Activated CD4-positive, alpha-beta T cell treated with anti-CD3 and anti-CD28 coated beads, Interleukin-2, amount 50 U/mL, for 48 hours (primary cell): ENCODE data around the gene OBP2B.
"Not testable (repeated sequence)": the region's sequence is repeated elsewhere in the genome, so short reads cannot be mapped to it uniquely, and the experiment has no call there.

ENCODE experiments used
- DNase-seq, 2 experiments: peaks; one replicate each; pipeline ENCODE4 v3.0.0-alpha.2; 2020

Gene OBP2B

GRCh38 chr9:133208880-133209300, at the start of gene OBP2B:
Gene OBP2B, minus strand, starts transcription at chr9:133209250. Its CDS starts 51 bp downstream, at chr9:133209199.
- DNase-seq: not testable (repeated sequence)

GRCh38 chr9:133258061-133259015, 49.3 kb upstream of the OBP2B start:
- DNase-seq: no peak

GRCh38 chr9:133257465-133257956, 48.5 kb upstream of the OBP2B start:
- no peak for DNase-seq

- DNase-seq: no peak
These were observed 47.6 kb upstream of the OBP2B start for GRCh38 chr9:133256686-133257091.

- no peak for DNase-seq
These were observed 47.0 kb upstream of the OBP2B start for GRCh38 chr9:133256136-133256461.

DNA sequence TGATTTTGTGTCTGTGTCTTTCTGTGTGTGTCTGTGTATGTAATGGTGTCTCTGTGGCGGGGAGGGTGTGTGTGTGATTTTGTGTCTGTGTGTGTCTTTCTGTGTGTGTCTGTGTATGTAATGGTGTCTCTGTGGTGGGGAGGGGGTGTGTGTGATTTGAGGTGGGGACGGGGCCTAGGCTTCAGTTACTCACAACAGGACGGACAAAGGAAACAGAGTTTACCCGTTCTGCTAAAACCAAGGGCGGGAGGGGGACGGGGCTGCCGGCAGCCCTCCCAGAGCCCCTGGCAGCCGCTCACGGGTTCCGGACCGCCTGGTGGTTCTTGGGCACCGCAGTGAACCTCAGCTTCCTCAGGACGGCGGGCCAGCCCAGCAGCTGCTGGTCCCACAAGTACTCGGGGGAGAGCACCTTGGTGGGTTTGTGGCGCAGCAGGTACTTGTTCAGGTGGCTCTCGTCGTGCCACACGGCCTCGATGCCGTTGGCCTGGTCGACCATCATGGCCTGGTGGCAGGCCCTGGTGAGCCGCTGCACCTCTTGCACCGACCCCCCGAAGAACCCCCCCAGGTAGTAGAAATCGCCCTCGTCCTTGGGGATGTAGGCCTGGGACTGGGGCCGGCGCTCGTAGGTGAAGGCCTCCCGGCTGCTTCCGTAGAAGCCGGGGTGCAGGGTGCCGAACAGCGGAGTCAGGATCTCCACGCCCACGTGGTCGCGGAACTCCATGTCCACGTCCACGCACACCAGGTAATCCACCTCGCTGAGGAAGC, 46.5 kb upstream of the OBP2B start:
- no peak for DNase-seq

DNA sequence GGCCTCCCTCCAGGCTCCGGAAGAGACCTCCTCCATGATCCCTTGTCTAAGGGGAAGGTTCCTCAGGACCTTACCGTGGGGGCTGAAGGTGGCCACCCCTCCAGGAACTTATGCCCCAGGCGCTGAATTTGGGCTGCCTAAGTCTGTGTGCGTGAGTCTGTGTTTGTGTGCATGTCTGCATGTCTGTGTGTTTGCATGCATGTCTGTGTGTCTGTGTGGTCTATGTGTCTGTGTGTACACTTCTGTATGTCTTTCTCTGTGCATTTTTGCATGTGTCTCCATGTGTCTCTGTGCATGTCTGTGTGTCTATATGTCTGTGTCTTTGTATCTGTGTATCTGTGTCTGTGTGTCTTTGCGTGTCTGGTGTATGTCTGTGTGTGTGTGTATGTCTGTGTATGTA, 45.4 kb upstream of the OBP2B start:
- no peak for DNase-seq

GRCh38 chr9:133253268-133253667, 44.2 kb upstream of the OBP2B start:
- DNase-seq: no peak

- no peak for DNase-seq
These were observed 43.4 kb upstream of the OBP2B start for GRCh38 chr9:133252301-133253020.

GRCh38 chr9:133251773-133252172, 42.7 kb upstream of the OBP2B start:
- DNase-seq: no peak

GRCh38 chr9:133251221-133251620, 42.2 kb upstream of the OBP2B start:
- DNase-seq: not testable (repeated sequence)

GRCh38 chr9:133250741-133251170, 41.7 kb upstream of the OBP2B start:
- DNase-seq: no peak

DNA sequence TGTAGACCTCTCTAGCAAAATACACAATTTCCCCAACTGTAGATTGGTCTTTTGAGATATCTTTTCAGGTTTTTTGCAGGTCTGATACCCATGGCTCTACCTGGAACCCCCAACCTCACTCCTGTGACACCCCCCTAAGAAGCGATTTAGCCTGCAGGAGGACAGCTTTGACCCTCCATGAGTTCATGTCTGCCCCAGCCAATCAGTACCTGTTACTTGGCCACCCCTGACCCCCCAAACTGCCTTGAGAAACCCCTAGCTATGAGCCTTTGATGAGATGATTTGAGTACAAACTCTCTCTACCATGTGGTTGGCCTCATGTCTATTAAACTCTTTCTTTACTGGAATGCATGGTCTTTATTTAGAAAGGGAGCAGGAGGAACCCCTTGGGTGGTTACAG, 40.3 kb upstream of the OBP2B start:
- no peak for DNase-seq

DNA sequence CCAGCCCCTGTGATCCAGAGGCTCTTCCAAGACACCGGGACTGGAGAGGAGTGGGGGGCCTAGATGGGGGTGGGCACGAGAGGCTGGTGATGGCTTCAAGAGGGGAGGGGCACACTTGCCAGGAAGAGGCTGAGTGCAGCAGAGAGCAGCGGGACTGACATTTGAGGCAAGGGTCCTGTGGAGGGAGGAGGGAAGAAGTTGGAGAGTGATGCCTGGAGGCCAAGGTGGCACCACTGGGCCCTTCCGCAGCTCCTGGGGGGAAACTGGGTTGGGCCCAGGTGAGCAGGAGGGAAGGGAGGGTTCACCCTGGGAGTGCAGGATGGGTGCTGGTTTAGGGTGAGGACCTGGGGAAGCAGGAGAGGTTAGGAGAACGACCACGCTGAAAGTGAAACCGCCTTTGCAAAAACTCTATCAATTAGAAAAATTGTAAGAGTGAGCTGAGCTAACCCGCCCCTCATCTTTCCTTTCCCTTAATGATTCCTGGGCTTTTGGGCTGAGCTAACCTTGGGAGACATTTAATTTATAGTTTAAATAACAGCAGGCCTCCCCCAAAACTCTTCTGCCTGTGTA, 39.8 kb upstream of the OBP2B start:
- DNase-seq: no peak

GRCh38 chr9:133247632-133248031, 38.6 kb upstream of the OBP2B start:
- DNase-seq: no peak

GRCh38 chr9:133246991-133247390, 37.9 kb upstream of the OBP2B start:
- no peak for DNase-seq

GRCh38 chr9:133246562-133246961, 37.5 kb upstream of the OBP2B start:
- no peak for DNase-seq

DNA sequence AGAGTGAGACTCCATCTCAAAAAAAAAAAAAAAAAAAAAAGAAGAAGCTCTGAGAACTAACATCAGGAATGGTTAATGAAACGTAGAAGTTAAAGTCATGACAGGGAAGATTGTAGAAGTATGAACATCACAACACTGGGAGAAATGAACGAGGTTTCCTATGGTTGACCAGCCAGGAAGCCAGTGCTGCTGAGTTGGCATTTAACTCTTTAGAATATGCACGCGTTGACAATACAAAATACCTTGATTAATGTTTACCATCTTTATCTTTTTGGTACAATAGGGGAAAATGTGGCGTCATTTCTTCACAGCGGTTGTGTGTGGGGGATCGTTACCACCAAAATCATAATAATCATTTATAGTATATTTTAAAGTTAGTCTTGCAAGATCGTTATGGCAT, 33.9 kb upstream of the OBP2B start:
- no peak for DNase-seq

- no peak for DNase-seq
These were observed 33.2 kb upstream of the OBP2B start for GRCh38 chr9:133242241-133242640.

DNA sequence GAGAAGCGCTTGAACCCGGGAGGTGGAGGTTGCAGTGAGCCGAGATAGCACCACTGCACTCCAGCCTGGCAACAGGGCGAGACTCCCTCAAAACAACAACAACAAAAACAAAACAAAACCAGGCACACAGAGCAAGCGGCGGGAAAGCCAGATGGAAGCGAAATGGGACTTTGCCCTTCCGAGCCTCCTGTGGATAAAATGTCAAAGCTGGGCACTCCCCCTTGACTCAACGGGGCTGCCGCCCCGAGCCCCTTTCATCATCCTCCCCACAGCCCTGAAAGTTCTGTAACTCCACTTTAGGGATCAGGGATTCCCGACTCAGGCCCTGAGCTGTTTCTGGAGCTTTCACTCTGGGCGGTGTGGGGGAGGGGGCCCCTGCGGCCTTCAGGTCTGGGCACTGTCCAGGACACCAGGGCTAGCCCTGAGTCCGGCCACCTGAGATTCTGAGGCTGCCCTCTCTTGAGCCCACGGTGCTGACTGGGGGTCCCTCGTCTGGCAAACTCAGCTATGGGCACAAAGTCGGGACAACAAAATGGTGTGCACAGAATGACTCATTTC, 30.6 kb upstream of the OBP2B start:
- DNase-seq: no peak

- DNase-seq: peak; percentile 76 to 78
These were observed 29.9 kb upstream of the OBP2B start for GRCh38 chr9:133238851-133239532.
